ENCODE measurements around the gene DGKG.

Gene DGKG

DNA sequence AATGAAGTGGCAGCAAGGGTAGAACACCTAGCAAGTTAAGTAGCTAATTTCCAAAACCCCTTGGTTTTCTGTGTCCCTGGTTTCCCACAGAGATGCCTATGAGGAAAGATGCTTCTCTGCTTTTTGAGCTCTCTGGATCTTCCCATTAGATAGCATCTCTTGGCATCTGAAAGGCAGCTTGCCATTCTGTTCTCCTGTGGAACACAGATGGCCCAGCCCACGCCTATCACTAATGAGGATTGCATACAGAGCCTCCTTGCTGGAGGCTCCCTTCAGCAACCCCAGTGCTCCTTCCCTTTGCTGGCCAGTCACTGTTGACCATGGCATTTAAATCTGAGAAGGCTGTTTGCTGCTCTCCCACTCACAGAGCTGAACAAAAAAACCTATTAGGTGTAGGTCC is 218.8 kb downstream of the DGKG start:
- DNase-seq (ENCODE audit: low spot score): no peak

DNA sequence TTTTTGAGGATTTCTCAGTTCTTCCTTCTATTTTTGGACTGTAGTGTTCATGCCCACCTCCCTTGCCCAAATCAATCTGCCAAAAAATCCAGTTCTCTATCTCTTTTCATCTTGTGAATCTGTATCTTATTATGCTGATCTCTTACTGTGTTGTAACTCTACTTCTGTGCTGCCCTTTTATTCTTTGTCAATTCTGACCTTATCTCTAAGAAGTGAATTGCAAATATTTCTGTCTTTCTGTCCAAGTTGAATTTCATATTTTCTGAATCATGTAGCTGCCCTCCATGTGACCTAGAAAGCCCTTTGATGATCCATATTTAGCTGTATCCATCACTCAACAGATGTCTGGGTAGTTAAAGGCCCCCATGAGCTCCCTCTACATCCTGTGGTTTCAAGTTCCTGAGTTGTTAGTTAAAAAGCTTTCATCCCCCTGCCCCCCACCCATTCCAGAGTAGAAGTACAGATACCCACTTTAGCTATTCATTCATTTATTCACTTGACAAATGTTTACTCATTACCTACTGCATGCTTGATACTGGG is 219.6 kb downstream of the DGKG start:
- no peak for DNase-seq (ENCODE audit: low spot score)

DNA sequence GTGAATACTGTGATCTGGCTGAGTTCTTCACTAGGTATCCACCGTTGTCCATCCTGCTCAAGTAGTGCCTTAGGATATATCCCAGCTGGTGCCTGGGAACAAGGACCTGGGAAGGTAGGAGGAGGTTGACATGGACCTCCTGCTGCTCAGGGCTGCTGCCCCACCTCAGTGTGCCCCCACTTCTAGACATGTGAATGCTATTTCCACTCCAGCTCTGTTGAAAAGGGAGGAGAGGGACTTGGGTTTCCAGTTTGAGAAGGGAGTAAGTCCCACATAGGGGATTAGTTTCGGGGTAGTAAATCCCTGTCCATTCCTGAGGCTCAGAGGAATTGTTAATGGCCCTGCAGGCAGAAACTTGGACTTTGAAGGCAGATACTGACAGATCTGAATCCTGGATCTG is 220.2 kb downstream of the DGKG start:
- DNase-seq (ENCODE audit: low spot score): no peak

DNA sequence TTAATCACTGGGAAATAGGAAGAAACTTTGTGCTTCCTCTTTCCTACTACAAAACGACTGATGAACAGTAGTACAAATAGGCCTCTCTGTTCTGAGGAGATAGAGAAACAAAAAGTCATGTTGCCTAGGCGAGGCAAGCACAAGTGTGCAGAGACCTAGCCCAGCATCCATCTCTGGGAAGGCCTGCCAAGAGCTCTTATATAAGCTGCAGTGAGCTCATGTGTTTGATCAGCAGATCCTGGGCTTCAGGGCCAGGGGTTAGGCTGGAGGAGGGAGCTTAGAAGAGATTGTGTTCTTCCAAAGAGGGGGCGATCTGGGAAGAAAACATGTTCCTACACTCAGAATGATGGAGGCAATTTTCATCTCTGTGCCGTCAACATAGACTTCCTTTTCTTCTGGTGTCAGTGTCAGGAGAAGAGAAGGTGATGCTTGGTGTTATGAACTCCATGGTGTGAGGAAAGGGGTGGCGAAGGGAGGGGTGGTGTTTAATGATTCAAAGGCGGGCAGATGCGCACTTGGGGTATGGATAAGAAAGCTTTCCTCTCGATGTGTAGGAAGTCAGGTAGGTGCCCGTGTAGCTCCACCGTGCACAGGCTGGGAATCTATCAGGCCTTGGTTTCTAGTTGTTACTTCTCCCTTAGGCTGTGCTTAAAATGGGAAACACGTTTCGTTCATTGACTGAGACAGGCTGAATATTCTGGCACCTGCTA is 223.6 kb downstream of the DGKG start:
- no peak for DNase-seq (ENCODE audit: low spot score)

DNA sequence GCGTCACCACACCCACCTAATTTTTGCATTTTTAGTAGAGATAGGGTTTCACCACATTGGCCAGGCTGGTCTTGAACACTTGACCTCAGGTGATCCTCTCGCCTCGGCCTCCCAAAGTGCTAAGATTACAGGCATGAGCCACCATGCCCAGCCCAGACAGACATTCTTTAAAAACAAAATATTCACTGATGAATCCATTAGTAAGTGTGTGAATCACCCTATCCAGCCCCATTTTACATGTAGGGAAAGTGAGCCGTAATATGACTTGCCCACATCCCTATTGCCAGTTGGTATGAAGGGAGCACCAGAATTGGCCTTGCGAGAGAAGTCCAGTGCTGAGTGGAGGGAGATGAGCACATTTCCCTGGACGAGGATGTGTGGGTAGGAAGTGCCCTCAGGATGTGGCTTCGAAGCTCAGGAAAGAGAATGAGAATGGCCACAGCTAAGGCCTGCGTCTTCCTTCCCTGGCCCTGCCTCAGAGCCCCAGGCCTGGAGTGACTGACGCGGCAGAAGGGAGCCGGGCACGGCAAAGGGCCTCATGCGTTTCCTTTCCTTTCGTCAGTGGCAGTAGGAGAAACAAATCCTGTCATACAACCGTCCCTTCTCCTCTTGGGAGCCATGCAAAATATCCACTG is 224.9 kb downstream of the DGKG start:
- DNase-seq (ENCODE audit: low spot score): no peak

DNA sequence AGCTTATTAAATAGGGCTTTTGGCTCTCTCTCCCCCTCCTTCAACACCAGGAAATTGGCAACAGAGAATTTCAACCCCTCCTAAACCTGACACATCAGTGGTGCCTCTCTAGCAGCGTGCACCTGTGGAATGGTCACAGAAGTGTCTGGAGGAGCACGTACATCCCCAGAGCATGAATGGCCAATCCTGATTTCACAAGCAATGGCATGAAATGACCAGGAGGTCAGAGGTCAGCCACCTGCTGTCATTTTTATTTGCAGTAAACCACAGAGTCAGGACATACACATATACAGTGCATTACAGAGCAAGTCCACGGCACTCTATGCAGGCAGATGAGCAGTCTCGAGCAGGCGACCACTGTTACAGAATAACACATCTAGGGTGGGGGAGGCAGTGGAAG is 228.1 kb downstream of the DGKG start:
- no peak for DNase-seq (ENCODE audit: low spot score)

DNA sequence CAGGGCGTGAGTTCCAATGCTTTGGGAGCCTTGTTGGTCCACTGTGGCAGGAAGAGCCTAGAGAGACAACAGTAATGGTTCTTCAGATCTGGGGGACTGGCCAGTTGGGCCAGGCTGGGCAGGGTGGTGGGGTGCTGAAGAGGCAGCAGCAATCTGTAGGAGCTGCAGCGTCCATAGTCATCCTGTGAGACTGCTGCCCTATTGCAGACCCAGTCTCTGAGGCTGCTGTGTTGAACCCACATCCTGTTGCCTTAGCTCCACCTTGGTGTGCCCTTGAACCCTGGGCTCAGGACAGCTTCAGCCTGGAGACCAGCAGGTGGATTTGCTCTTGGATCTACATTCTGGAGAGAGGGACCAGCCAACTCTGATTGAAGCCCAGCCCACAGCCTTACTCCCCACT is 229.5 kb downstream of the DGKG start:
- no peak for DNase-seq (ENCODE audit: low spot score)

DNA sequence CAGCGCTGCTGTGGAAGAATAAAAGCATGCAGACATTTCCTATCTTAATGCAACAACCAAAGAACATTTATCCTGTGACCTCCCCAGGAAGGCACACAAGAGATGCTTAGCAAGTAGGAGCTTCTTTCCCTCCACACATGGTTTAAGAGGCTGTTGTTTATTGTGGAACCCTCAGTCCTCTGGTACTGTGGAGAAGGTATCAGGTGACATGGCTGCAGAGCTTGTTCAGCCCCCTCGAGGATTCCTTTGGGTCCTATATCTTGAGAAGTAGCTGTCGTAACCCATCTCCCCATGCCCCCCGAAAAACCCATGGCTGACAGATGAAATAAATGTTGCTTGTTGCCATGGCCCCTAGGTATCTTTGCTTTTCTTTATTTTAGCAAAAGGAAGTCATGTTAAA is 232.8 kb downstream of the DGKG start:
- DNase-seq (ENCODE audit: low spot score): no peak

DNA sequence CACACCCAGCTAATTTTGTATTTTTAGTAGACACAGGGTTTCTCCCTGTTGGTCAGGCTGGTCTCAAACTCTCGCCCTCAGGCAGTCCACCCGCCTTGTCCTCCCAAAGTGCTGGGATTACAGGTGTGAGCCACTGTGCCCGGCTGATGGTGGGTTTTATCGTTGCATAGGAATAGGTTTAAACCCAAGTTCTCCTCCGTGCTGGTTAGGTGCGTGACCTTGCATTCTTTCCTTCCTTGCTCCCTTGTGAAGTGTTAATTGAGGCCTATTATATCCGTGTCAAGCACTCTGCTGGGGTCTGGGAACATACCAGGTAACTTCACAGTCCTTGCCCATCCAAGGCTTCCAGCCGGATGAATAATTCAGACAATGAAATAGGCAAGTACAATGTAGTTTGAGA is 233.9 kb downstream of the DGKG start:
- no peak for DNase-seq (ENCODE audit: low spot score)

DNA sequence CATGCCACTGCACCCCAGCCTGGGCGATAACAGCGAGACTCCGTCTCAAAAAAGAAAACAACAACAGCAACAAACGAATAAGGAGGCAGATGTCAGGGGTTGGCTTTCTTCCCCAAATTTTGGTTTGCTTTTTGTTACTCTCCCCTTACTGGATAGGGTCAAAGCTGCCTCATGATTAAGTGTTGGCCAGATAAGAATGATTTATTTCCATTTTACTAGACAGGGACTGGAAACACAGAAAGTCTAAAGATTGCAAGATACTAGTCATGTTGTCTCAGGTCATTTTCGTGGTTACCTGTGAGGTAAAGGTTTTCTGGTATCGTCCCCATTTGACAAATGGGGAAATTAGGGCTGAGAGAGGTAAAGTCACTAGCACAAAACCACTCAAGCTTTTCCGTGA is 234.6 kb downstream of the DGKG start:
- DNase-seq (ENCODE audit: low spot score): no peak

DNA sequence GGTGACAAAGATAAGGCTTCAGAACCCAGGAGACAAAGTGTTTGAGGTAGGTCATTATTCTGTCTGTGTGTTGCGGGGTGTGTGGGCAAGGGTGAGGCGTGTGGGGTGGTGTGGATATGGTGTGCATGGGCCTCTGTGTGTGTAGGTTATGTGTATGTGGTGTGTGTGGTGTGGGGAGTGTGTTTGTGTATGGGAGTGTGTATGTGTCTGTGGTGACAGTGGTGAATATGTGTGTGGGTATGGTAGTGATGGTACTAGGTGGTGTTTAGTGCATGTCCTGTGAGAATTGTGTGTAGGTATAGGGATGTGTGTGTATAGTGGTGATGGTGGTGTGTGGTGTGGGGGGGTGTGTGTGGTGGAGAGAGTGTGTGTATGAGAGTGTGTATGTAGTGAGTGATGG is 236.9 kb downstream of the DGKG start:
- no peak for DNase-seq (ENCODE audit: low spot score)

DNA sequence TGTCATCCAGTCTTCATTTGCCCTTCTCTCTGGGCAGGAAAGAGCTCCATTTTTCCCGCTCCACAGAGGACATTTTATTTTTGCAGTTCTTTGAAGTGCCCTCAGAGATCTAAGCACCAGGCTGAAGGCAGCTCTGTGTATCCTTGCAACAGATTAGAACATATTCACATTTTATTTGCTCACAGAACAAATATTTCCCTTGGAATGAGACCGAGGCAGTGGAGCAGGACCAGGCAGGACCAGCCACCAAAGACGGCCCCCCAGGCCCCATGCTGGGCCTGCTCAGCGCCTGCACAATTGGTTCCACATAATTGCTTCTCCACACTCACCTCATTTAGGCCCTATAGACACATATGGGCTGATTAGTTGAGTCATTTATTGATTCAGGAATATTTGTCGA is 237.4 kb downstream of the DGKG start:
- no peak for DNase-seq (ENCODE audit: low spot score)

DNA sequence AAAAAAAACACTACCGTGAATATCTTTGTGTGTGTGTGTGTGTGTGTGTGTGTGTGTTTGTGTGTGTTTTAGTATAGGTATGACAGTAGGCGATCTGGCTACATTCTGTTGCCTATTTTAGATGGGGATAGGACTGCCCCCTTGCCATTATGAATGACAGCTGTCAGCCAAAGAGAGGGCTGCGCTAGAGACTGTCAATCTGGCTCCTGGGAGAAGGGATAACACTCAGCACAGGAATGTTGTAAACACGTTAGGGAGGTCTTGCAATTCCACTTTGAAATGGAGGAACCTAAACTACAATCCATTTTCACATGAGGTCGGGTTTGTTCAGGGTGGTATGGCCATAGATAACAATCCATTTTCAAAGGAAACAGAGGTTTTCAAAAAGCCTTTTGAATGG is 239.0 kb downstream of the DGKG start:
- no peak for DNase-seq (ENCODE audit: low spot score)

DNA sequence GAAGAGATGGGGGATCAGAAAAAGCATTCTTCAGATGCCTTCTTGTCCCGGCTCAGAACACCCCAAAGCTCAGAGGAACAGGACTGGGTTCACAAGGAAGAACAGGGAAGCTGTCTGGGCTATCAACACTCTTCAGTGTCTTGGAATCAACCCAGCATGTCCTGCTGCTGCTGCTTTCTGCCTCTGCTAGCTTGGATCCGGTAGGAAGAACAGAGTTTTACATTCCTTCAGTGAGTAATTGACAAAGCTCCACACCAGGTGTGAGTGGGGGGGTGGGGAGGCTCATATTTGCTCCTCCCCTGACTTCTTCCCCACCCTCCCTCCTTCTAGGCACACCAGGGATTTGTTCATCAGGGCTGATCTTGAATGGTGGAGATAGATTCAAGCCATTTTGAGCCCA is 240.1 kb downstream of the DGKG start:
- no peak for DNase-seq (ENCODE audit: low spot score)

DNA sequence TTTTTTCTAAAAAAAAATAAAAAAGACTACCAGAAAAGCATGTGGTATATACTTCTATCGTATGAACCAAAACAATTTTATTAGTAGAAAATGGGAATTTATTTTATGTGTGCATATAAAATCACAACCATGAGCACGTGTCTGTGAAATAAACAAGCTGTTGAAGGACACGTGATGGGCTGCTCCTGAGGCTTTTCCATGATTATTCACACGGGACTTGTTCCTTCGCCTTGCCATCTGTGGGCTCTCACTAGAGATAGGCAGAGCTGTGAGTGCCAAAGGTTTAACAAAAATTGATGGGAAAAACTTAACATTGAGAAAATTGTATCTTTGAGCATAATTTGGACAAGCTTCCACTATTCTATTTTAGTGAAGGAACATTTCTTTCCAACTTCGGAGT is 240.8 kb downstream of the DGKG start:
- DNase-seq (ENCODE audit: low spot score): no peak

DNA sequence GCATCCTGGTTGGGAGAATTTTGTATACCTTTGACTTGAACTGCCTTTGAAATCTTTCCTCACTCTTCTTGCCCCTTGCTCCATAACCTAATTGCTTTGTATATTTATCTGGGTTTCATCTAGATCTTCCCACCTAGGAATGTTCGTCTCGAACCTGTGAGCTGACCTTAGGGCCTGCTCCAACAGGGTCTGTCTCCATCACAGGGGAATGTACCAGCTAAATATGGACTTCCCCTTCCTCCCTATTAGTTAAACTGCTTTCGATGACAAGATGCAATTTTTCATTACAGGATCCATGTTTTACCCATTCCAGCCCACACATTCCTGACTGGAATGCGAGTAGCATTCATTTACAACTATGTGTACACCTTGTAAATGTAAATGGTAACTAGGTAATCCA is 242.5 kb downstream of the DGKG start:
- DNase-seq (ENCODE audit: low spot score): no peak

DNA sequence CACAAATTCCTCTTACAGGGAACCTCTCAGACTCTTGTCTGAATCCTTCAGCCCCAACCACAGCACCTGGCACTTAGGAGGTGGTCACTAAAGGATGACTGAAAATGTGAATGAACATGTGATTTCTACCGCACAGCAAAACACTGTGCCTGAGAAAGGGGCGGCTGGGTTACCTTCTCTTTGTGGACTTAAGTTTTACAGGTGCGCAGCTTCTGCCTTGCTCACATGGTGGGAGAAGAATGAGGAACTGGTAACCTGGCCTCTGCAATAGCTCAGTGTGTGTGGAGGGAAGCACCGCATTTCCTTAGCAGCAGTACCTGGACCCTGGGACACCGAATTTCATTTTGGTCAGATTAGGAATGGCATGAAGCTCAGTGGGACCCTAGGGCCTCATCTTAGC is 243.3 kb downstream of the DGKG start:
- DNase-seq (ENCODE audit: low spot score): no peak

DNA sequence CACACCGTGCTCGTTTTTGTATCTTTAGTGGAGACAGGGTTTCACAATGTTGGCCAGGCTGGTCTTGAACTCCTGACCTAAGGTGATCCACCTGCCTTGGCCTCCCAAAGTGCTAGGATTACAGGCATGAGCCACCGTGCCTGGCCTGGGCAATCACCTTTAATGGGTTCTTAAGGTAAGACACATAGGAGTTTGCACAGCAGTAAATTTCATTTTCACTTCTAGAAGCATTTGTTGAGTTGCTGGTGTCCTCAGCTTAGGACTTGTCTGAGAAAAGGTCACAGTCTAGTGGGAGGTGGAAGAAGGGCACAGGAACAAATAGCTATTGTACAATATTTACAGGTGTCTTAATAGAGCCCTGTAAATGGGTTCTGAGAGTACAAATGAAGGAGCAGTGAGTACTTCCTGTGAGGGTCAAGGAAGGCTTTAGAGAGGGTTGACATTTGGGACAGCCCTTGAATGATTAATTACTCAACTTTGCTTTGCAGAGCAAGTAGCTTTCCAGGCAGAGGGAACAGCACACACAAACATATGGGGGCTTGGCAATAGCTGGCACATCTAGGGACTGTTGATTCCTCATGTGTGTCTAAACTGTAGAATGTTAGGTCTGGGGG is 244.4 kb downstream of the DGKG start:
- DNase-seq (ENCODE audit: low spot score): no peak

DNA sequence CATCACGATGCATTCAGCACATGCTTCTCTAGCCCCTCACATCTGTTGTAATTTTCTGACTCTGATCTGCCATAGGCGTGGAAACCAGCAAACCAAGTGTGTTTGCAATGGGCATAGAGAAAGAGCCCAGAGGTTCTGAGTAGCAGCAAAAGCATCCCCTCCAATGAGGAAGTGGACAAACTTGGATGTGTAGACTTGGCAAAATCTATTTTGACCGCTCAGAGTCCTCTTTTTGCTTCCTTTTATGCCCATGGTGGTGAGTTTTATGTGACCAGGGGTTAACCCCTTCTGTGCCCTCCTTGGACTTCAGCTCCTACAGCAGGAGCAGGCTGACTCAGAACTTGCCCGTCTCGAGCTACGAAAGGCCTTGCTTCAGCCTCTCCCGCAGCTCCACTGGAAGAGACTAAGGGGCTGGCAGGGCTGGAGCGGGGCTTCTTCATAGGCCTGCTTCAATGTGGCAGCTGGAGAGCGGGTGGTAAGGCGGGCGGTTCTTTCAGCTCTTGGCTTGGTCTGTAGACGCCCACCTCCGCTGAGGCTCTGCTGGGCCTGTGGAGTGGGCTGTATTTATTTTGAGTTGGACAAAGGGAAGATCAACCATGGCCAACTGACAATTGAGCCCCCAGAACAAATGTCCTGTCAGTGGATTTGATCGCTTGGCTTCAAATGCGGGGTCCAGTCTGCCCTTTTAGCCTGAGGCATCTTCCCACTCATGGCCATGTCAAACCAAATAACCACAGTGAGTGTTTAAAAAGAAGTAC is 246.6 kb downstream of the DGKG start:
- no peak for DNase-seq (ENCODE audit: low spot score)

DNA sequence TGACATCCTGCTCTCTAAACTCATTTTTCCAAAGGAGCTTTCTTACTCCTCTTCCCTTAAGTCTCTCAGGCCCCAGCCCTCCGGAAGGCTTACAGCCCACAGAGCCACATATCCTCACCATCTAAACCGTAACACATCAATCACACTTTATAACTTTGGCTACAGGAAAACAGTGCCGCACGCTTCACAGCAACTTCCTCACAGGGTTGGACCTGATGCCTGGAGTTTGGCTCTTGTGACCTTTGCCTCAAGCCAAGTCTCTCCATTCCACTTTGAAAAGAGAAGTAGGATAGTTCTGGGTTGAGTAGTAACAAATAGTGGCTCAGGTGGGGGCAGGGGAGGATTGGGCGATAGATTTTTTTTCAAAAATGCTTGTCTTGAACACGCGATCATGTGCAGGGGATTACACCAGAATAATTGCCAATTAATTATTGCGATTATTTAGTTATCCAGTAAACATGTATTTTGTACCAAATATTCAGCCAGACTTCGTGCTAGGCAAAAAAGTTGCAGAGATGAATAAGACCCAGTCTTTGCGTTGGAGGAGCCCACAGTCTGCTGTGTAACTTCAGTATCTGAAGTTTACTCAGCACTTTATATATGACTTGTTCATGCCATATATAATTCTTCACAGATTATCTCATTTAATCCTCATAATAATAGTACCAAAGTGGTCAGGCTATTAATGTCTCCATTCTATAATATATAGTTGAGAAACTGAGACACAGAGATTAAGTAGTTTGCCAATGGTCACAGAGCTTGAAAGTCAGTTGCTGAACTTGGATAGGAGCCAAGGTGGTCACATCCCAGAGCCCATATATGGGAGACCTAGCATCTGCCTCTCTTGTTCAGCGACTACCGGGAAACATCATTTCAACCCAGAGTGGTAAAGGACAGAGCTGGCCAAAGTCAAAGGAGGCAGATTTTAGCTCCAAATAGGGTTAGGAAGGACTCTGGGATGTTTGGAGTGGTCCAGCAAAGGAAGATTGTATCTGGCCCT is 250.8 kb downstream of the DGKG start:
- no peak for DNase-seq (ENCODE audit: low spot score)
